GM18519 (cell line): ENCODE results near the gene SPRR4.
"Not testable (repeated sequence)": the region's sequence is repeated elsewhere in the genome, so short reads cannot be mapped to it uniquely, and the experiment has no call there.

ENCODE experiments used
- ATAC-seq: cut with Tn5 transposase; IDR thresholded peaks from one replicate; pipeline ENCODE4 v1.9.1; 2021; ENCODE audit warnings: mild to moderate bottlenecking, moderate library complexity; ENCODE audit not compliant: unreplicated experiment, low FRiP score

The SPRR4 gene

GRCh38 chr1:153001382-153001781, 30.9 kb downstream of the SPRR4 start, which contains the start of gene SPRR3:
Gene SPRR3, plus strand, starts transcription at chr1:153001749. Its CDS starts 1,272 bp downstream, at chr1:153003021.
- ATAC-seq: no peak

GRCh38 chr1:153011235-153011758, 40.8 kb downstream of the SPRR4 start:
- ATAC-seq: not testable (repeated sequence)

DNA sequence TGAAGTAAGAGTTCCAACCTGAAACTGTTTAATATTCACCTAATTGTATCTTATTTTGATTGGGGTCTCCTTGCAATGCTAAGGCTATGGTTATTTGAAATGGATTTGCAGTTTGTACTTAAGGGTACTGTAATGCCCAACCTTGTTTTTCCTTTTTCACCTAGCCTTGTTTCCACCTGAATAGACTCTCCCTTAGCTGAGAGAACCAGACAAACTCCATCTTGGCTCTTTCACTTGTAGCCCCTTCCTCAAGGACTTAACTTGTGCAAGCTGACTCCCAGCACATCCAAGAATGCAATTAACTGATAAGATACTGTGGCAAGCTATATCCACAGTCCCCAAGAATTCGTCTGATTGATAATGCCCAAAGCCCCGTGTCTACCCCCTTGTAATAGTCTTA, 51.4 kb downstream of the SPRR4 start:
- ATAC-seq: not testable (repeated sequence)
